Esophagus (tissue), 2 donors: Measurements from ENCODE around the gene COL5A1. TPM values are rescaled to one million over a fixed set of nuclear protein-coding genes. Genes with fewer than 3 reads are reported as not detected.

Source experiments
- H3K27ac ChIP-seq, 2 donors: one replicate each; pipeline ENCODE4 v1.5.1; 2013; ENCODE audit warnings: low read depth in 2 of 2, mild to moderate bottlenecking in 2 of 2, inconsistent platforms in 1 of 2, low read length in 1 of 2, moderate library complexity in 1 of 2
- H3K27me3 ChIP-seq, 2 donors: one replicate each; pipeline ENCODE4 v1.6.1; 2013; ENCODE audit warnings: low read length in 2 of 2, control low read depth in 1 of 2, mild to moderate bottlenecking in 1 of 2; ENCODE audit not compliant: insufficient read depth in 2 of 2, control insufficient read depth in 1 of 2
- H3K36me3 ChIP-seq, 2 donors: one replicate each; pipeline ENCODE4 v1.6.1; 2013; ENCODE audit warnings: low read length in 1 of 2; ENCODE audit not compliant: control insufficient read depth in 2 of 2, insufficient read depth in 2 of 2
- H3K4me1 ChIP-seq, 2 donors: one replicate each; pipeline ENCODE4 v1.6.1; 2013; ENCODE audit warnings: low read length in 1 of 2; ENCODE audit not compliant: control insufficient read depth in 2 of 2, insufficient read depth in 2 of 2
- H3K4me3 ChIP-seq, 2 donors: one replicate each; pipeline ENCODE4 v1.5.1; 2013; ENCODE audit warnings: low read length in 2 of 2, mild to moderate bottlenecking in 2 of 2, low read depth in 1 of 2, moderate library complexity in 1 of 2
- H3K9me3 ChIP-seq, 2 donors: one replicate each; pipeline ENCODE4 v1.6.1; 2013; ENCODE audit warnings: mild to moderate bottlenecking in 2 of 2, low read depth in 1 of 2, low read length in 1 of 2, moderate library complexity in 1 of 2; ENCODE audit not compliant: control insufficient read depth in 2 of 2, insufficient read depth in 1 of 2
- WGBS, 2 donors: extraction: QIAGEN DNeasy Blood & Tissue Kit; methylation state at CpG; one replicate each; pipeline ENCODE4 v1.1.7; 2013; 5-methylcytosine and 5-hydroxymethylcytosine counted together
- polyA plus RNA-seq, 2 donors: library from polyadenylated mRNA; stranded (reverse); fragments of 200-250 nt; gene quantifications; one replicate each; pipeline ENCODE4 v1.2.3, GENCODE V29; 2013
- donor health status: healthy with polysubstance abuse.
- donor health status: Bipolar disorder and iron deficiency.

COL5A1 gene
- polyA plus RNA-seq, 2 donors = 3.5 to 7.6 TPM

DNA sequence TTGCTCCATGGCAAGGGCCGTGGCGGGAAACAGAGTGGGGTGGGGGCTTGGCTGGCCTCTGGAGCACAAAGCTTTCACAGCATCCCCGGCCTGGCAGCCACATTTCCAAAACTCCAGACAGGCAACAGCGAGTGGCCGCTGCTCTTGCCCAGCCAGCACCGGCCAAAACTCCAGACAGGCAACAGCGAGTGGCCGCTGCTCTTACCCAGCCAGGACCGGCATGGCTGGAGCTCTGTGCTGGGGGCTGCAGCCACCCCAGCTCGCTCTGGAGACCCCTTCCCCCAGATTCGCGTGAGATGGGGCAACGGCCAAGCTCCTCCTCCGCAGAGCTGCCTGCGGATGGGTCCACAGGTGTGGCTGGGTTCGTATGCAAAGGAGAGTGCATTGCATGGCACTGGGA, 98.5 kb downstream of the COL5A1 start:
- Histone ChIP-seq H3K27me3 (no peaks in the 10 kb centered on the region), H3K27ac (no peak overlapping the region), H3K9me3 (peaks cover 0 to 3% of the 10 kb centered on the region in 2 donors), H3K36me3 (peaks cover 0 to 7% of the 10 kb centered on the region in 2 donors), H3K4me1 (peaks cover 3 to 4% of the 10 kb centered on the region in 2 donors), H3K4me3 (no peak overlapping the region)
- WGBS, 2 donors = 87 to 90% methylated on average over 16 of the region's 16 CpGs

DNA sequence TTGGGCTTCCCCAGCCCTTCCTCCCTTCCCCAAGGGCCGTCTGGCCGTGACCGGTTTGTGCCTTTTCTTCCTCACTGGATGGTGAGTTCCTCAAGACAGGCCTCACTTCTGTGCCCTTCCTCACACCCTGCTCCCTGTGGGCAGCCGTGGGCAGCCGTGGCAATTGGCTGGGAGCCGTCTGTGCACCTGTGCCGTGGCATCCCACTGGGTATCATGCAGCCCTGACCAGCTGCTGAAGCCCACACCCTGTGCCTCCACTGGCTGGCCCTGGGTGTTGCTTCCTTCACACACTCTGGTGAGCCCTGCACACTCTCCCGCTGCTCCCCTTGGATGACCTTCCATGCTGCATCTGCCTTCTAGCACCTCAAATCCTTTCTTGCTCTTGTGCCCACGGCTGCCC, 100.2 kb downstream of the COL5A1 start:
- Histone ChIP-seq H3K4me1 (peaks cover 0 to 4% of the 10 kb centered on the region in 2 donors), H3K36me3 (peaks cover 0 to 7% of the 10 kb centered on the region in 2 donors), H3K27ac (no peak overlapping the region), H3K9me3 (peaks cover 0 to 3% of the 10 kb centered on the region in 2 donors), H3K27me3 (no peaks in the 10 kb centered on the region), H3K4me3 (no peak overlapping the region)
- 66 to 83% methylated on average over 8 to 9 of the region's 9 CpGs for WGBS, 2 donors

DNA sequence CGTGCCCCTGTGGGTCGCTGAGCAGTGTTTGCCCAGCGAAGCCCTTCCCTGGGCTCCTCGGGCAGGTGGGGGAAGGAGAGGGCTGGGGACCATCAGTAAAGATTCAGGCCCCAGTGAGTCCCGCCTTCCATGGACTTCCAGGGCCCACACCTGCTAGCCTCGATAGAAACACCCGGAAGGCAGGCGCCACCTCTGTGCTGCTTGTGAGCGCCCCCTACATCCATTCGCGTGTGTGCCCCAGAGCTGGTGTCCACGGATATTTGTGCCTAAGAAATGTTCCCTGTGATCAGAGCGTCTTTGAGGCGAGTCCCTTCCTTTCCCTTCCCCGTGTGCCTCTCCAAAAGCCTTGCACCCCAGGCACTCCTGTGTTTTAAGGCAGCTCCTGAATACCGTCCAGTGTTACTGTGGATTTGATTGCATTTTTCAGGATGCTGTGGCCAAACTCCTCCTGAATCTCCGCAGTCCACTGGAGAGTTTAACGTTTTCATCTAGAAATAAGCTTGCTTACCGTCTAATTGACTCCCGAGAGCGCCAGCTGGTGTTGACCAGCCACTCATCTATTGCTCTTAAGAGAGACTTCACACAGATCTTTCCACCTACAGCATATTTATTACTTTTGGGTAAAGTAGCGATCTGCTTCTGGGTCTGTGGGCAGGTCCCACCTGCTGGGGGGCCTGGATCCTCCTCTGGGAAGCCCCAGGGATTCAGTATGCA, 101.4 kb downstream of the COL5A1 start:
- Histone ChIP-seq H3K27ac (no peak overlapping the region), H3K4me1 (peaks cover 0 to 2% of the 10 kb centered on the region in 2 donors), H3K27me3 (no peaks in the 10 kb centered on the region), H3K4me3 (no peak overlapping the region), H3K9me3 (peaks cover 0 to 11% of the 10 kb centered on the region in 2 donors), H3K36me3 (peaks cover 4 to 13% of the 10 kb centered on the region in 2 donors)
- 81 to 87% methylated on average over 22 of the region's 22 CpGs for WGBS, 2 donors

DNA sequence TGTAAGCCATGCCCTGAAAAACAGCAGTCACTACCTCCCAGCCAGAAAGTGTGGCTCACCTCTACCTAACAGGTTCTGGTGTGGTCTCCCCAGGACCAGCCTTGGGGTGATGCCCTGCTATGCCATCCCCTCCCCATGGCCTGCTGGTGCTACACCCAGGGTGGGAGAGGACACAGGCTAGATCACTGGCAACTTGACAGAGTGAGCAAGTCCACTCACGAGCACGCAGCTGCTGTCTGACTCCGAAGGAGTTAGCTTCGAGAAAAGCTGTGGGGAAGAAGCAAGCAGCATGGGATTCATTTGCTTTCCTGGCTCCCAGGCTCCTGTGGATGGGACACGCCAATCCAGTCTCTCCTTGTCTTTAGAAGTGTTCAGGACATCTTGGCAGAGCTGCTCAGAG, 102.2 kb downstream of the COL5A1 start:
- WGBS, 2 donors = 75 to 80% methylated on average over 5 of the region's 5 CpGs
- H3K4me3 ChIP-seq = no peak overlapping the region
- no peaks in the 10 kb centered on the region for H3K27me3 ChIP-seq
- no peak overlapping the region for H3K27ac ChIP-seq
- H3K36me3 ChIP-seq = peaks cover 4 to 17% of the 10 kb centered on the region in 2 donors
- peaks cover 0 to 11% of the 10 kb centered on the region in 2 donors for H3K9me3 ChIP-seq
- H3K4me1 ChIP-seq = peaks cover 0 to 2% of the 10 kb centered on the region in 2 donors

DNA sequence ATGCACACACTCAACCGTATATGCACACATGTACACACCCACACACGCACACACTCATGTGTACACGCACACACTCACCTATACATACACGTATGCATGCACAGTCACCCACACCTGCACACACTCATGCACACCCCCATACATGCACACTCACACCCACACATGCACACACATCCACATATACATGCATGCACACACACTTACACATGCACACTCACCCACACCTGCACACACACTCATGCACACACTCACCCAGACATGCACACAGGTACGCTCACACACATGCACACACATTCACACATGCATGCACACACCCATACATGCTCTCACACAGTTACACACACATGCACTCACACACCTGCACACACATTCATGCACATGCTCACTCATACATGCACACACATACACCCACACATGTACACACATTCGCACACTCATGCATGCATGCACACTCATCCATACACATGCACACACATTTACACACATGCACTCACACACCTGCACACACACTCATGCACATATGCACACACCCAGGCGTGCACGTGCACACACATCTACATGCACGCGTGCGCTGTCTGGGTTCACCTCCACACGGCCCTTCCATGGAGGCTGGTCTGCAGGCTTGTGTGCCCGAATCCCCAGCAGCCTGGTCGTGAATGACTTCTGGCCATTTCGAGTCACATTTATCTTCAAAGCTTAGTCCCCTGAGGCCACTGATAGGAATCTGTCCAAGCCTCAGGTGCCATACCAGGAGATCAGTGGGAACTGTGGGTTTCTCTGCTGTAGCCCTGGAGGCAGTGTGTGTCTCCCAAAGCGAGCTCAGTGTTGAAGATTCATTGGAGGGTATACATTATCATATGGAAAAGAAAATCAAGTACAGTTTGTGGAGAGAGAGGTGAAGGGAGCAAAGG, 103.0 kb downstream of the COL5A1 start:
- Histone ChIP-seq H3K9me3 (peaks cover 0 to 11% of the 10 kb centered on the region in 2 donors), H3K36me3 (peaks cover 4 to 17% of the 10 kb centered on the region in 2 donors), H3K27me3 (no peaks in the 10 kb centered on the region), H3K4me3 (no peak overlapping the region), H3K27ac (no peak overlapping the region), H3K4me1 (peaks cover 0 to 2% of the 10 kb centered on the region in 2 donors)
- 89 to 95% methylated on average over 16 of the region's 16 CpGs for WGBS, 2 donors

DNA sequence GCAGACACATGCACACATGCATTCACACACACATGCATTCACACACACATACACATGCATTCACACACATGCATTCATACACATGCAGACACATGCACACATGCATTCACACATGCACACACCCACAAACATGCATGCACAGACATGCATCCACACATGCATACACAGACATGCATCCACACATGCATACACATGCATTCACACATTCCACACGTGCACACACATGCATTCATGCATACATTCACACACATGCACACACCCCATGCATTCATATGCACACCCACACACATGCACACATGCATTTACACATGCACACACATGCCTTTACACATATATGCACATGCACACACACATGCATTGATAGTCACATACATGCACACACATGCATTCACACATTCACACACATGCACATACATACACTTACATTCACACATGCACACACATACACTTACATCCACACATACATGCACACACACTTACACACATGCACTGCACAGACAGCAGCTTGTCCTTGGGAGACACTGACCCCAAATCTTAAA, 106.4 kb downstream of the COL5A1 start:
- Histone ChIP-seq H3K27ac (no peak overlapping the region), H3K4me3 (no peak overlapping the region), H3K36me3 (peaks cover 4 to 17% of the 10 kb centered on the region in 2 donors), H3K4me1 (peaks cover 0 to 2% of the 10 kb centered on the region in 2 donors), H3K9me3 (peaks cover 0 to 11% of the 10 kb centered on the region in 2 donors), H3K27me3 (no peaks in the 10 kb centered on the region)
- 83 to 97% methylated on average over 1 of the region's 1 CpG for WGBS, 2 donors

DNA sequence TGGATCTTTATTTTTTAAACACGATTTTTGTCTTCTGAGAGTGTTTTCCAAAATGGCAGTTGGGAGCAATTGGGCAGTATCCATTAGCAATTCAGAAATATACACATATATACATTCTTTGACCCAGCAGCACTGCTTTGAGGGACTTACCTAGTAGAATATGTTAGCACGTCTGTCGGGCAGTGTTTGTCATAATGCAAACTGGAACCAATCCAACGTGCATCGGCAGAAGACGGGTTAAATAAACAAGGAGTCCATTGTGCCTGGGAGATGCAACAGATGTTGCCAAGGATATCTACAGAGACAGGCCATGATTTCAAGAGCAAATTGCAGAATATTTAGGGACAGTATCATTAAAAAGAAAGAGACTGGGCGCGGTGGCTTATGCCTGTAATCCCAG, 107.0 kb downstream of the COL5A1 start:
- Histone ChIP-seq H3K36me3 (peaks cover 4 to 17% of the 10 kb centered on the region in 2 donors), H3K27ac (no peak overlapping the region), H3K4me1 (peaks cover 0 to 2% of the 10 kb centered on the region in 2 donors), H3K9me3 (peaks cover 0 to 11% of the 10 kb centered on the region in 2 donors), H3K4me3 (no peak overlapping the region), H3K27me3 (no peaks in the 10 kb centered on the region)
- 57 to 76% methylated on average over 8 of the region's 8 CpGs for WGBS, 2 donors

DNA sequence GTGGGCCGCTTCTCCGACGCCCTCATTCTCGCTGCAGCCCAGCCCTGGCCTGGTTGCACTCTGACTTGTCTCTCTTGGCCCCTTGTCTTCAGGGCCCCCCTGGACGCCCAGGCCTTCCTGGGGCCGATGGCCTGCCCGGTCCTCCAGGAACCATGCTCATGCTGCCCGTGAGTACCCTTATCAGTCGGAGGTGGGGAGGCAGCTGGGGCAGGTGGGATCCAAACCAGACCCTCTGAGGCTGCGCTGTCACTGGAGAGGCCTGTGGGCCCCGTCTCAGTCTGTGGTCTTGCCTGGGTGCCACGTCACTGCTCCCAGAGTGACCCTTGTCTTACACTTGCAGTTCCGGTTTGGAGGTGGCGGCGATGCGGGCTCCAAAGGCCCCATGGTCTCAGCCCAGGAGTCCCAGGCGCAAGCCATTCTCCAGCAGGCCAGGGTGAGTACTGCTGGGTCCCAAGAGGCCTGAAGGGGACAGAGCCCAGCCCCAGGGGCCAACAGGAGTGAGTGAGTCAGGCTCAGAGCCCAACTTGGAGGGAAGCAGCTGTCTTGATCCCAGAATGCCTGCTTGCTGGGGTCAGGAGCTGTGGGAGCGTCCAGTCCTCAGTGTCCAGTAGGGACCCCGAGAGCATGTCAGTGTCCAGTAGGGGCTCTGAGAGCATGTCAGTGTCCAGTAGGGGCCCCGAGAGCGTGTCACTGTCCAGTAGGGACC, 109.0 kb downstream of the COL5A1 start:
- H3K27ac ChIP-seq = no peak overlapping the region
- no peak overlapping the region for H3K4me3 ChIP-seq
- H3K9me3 ChIP-seq = peaks cover 0 to 8% of the 10 kb centered on the region in 2 donors
- no peaks in the 10 kb centered on the region for H3K4me1 ChIP-seq
- no peaks in the 10 kb centered on the region for H3K27me3 ChIP-seq
- 92 to 93% methylated on average over 21 of the region's 21 CpGs for WGBS, 2 donors
- H3K36me3 ChIP-seq = peaks cover 4 to 12% of the 10 kb centered on the region in 2 donors

DNA sequence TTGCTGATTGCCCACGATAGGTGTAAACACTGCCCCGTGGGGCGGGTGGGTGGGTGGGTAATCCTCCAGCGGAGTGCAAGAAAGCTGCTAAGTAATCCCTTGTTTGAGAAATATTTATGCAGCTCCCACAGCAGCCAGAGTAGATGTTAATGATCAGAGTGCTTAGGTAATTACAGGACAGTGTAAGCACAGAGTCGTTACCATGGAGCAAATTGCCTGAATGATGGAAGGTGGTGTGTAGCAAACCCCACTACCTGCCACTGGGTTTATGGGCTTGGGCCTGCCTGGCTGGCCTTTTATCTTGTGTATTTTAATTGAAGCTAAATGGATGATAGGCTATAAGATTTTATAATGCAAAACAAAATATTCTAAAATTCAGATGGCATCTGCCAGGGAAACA, 110.0 kb downstream of the COL5A1 start:
- Histone ChIP-seq H3K36me3 (peaks cover 4 to 12% of the 10 kb centered on the region in 2 donors), H3K4me3 (no peak overlapping the region), H3K4me1 (no peaks in the 10 kb centered on the region), H3K27ac (no peak overlapping the region), H3K27me3 (no peaks in the 10 kb centered on the region), H3K9me3 (peaks cover 0 to 8% of the 10 kb centered on the region in 2 donors)
- 73 to 79% methylated on average over 5 of the region's 5 CpGs for WGBS, 2 donors
